NB4 (cell line): Measurements from ENCODE around the gene ZSCAN1.

Experiments
- CTCF ChIP-seq: IDR thresholded peaks from one replicate; pipeline ENCODE4 v1.5.1; 2012; ENCODE audit warnings: low read depth, low read length
- MAX ChIP-seq: IDR thresholded peaks from 2 replicates; pipeline ENCODE4 v1.6.1; 2011; ENCODE audit warnings: low read depth, low read length
- MYC ChIP-seq: IDR thresholded peaks from 2 replicates; pipeline ENCODE4 v1.6.1; 2011; ENCODE audit warnings: low read depth, low read length
- POLR2A ChIP-seq: IDR thresholded peaks from 2 replicates; pipeline ENCODE4 v1.6.1; 2011; ENCODE audit warnings: mild to moderate bottlenecking; ENCODE audit not compliant: insufficient read length; ENCODE audit errors: extremely low read depth

- no peak for TF ChIP-seq CTCF
- TF ChIP-seq POLR2A, result no peak
- no peak for TF ChIP-seq MYC
- TF ChIP-seq MAX, result no peak
Observed at GRCh38 chr19:58084596-58085347, 50.9 kb downstream of the ZSCAN1 start.
